GM13977 (cell line): ENCODE results near the gene CRAMP1.

Experiments used
- DNase-seq: peaks from one replicate; pipeline ENCODE4 v3.0.0; 2012; ENCODE audit warnings: low spot score
- CTCF ChIP-seq: IDR thresholded peaks from 2 replicates; pipeline ENCODE4 v1.5.1; 2012; ENCODE audit warnings: mild to moderate bottlenecking, control low read depth; ENCODE audit not compliant: insufficient read depth; ENCODE audit errors: extremely low read depth, missing control alignments
- in situ Hi-C: fragments of 300-500 bp; cut with MboI; formaldehyde crosslinking; loops from one replicate; pipeline ENCODE4 v1.12.0; 2022; ENCODE audit warnings: low sequenced_read_pairs, low pct_unique_long_range_greater_than_20kb, mixed read lengths, inconsistent platforms; ENCODE audit not compliant: unreplicated experiment

CRAMP1 gene

GRCh38 chr16:1626776-1627175 is 14.6 kb downstream of the CRAMP1 start:
- DNase-seq: no peak
- in situ Hi-C loops: no loop called here
- no peak for TF ChIP-seq CTCF

GRCh38 chr16:1630450-1631213 is 18.5 kb downstream of the CRAMP1 start:
- TF ChIP-seq CTCF: no peak
- no peak for DNase-seq
- in situ Hi-C loops: no loop called here

- TF ChIP-seq CTCF: no peak
- no peak for DNase-seq
- in situ Hi-C loops: no loop called here
Measured at GRCh38 chr16:1631230-1631629, 19.1 kb downstream of the CRAMP1 start.

GRCh38 chr16:1631931-1632637 is 19.9 kb downstream of the CRAMP1 start:
- in situ Hi-C loops: no loop called here
- no peak for TF ChIP-seq CTCF
- no peak for DNase-seq

GRCh38 chr16:1632638-1632970 is 20.4 kb downstream of the CRAMP1 start:
- no peak for TF ChIP-seq CTCF
- DNase-seq: no peak
- in situ Hi-C loops: no loop called here

GRCh38 chr16:1633310-1633709 is 21.1 kb downstream of the CRAMP1 start:
- no peak for TF ChIP-seq CTCF
- DNase-seq: no peak
- in situ Hi-C loops: no loop called here
